HFF-Myc (cell line): ENCODE measurements around the gene CD2BP2.
"Not testable (repeated sequence)": the region's sequence is repeated elsewhere in the genome, so short reads cannot be mapped to it uniquely, and the experiment has no call there.

Source experiments
- DNase-seq: peaks from one replicate; pipeline ENCODE4 v3.0.0-alpha.2; 2011; ENCODE audit warnings: low read depth; ENCODE audit errors: extremely low read depth
- H3K4me3 ChIP-seq: replicated peaks from 2 replicates; pipeline ENCODE4 v1.5.1; 2011; ENCODE audit warnings: low read depth, mild to moderate bottlenecking, control low read depth, low read length
- TF ChIP-seq, protein P1 (sequence below): IDR thresholded peaks from 2 replicates; pipeline ENCODE4 v1.5.1; 2012; ENCODE audit warnings: mild to moderate bottlenecking, low read depth, low read length, control low read depth; ENCODE audit errors: missing control alignments

The CD2BP2 gene

GRCh38 chr16:30340621-30341020 lies 14.5 kb downstream of the CD2BP2 start:
- DNase-seq: no peak
- TF ChIP-seq, protein P1, sequence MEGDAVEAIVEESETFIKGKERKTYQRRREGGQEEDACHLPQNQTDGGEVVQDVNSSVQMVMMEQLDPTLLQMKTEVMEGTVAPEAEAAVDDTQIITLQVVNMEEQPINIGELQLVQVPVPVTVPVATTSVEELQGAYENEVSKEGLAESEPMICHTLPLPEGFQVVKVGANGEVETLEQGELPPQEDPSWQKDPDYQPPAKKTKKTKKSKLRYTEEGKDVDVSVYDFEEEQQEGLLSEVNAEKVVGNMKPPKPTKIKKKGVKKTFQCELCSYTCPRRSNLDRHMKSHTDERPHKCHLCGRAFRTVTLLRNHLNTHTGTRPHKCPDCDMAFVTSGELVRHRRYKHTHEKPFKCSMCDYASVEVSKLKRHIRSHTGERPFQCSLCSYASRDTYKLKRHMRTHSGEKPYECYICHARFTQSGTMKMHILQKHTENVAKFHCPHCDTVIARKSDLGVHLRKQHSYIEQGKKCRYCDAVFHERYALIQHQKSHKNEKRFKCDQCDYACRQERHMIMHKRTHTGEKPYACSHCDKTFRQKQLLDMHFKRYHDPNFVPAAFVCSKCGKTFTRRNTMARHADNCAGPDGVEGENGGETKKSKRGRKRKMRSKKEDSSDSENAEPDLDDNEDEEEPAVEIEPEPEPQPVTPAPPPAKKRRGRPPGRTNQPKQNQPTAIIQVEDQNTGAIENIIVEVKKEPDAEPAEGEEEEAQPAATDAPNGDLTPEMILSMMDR: no peak
- H3K4me3 ChIP-seq: no peak overlapping the region

DNA sequence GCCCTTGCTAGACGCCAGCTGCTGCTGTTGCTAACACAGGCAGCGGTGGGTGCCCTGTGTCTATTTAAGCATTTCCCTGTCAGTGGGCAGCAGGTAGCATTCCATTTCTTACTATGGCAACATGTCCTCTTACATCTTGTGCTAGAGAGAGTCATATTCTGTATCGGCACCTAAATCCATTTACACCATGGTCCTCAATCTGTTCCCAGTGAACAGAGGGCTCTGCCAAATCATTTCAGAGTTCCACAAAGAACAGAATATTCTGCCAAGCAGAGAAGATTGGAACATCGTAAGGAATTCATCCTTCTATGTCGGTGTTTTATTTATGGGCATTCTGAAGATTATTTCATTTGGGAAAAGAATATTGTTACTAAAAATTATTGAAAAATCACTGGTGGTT lies 16.4 kb downstream of the CD2BP2 start:
- not testable (repeated sequence) for DNase-seq

DNA sequence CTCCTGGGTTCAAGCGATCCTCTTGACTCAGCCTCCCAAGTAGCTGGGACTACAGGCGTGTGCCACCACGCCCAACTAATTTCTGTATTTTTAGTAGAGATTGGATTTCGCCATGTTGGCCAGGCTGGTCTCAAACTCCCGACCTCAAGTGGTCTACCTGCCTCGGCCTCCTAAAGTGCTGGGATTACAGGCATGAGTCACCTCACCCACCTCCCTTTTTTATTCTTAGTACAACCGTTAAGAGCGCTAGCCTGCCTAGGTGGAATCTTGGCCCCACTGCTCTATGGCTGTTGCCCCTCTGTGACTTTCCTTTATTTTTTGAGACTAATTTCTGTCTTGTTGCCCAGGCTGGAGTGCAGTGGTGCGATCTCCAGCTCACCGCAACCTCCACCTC lies 17.1 kb downstream of the CD2BP2 start:
- DNase-seq, H3K4me3 ChIP-seq: not testable (repeated sequence)

More for the DNA sequence above, 16.4 kb downstream of the CD2BP2 start:
- H3K4me3 ChIP-seq: not testable (repeated sequence)

- peak overlapping the region; percentile 61 for H3K4me3 ChIP-seq
- DNase-seq: no peak
- TF ChIP-seq, protein P1: no peak
Measured at GRCh38 chr16:30335598-30336474, 19.3 kb downstream of the CD2BP2 start.

GRCh38 chr16:30335028-30335597 lies 20.0 kb downstream of the CD2BP2 start:
- not testable (repeated sequence) for DNase-seq
- peak overlapping the region; percentile 61 for H3K4me3 ChIP-seq

DNA sequence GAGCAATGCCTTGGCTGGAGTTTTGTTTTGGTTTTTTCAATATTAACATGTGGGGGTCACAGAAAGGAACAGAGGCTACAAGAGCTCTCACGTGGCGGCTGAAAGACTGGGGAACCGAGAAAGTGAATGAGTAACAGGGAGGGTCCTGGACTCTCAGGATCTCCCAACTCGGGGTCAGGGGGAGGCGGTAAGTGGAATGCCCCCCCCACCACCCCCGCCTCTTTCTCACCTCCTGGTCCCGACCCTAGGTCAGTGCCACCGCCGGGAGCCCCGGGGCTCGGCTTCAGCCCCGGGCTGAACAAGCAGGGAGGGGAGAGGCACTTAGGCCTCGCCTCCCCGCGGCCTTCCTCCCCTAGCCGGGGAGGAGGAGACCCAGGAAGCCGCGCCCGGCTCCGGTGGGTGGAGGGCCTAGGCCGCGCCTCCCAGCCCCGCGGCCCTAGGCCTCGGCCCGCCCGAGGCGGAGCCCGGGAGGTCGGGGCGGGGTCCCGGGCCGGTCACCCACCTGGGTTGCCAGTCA lies 20.6 kb downstream of the CD2BP2 start:
- peak overlapping the region; percentile 61 for H3K4me3 ChIP-seq
- DNase-seq: not testable (repeated sequence)

DNA sequence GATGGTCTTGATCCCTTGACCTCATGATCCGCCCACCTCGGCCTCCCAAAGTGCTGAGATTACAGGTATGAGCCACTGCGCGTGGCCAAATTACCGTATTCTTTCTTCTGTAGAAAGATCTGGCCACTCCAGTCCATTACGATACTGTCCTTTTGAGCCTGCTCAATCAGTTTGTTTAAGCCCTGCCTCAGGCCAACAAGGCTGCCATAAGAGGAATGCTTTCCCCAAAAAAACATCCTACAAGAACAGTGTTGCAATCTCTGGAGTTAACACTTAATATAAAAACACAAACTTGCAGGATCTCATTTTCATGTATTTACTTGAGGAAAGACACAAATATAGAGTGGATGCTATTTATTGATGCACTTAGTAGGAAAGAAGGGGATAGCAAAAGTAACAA lies 30.9 kb downstream of the CD2BP2 start:
- not testable (repeated sequence) for DNase-seq, H3K4me3 ChIP-seq

- not testable (repeated sequence) for H3K4me3 ChIP-seq, DNase-seq
Measured at GRCh38 chr16:30318647-30319046, 36.5 kb downstream of the CD2BP2 start.

- not testable (repeated sequence) for H3K4me3 ChIP-seq, DNase-seq
Measured at GRCh38 chr16:30310937-30311336, 44.2 kb downstream of the CD2BP2 start.

DNA sequence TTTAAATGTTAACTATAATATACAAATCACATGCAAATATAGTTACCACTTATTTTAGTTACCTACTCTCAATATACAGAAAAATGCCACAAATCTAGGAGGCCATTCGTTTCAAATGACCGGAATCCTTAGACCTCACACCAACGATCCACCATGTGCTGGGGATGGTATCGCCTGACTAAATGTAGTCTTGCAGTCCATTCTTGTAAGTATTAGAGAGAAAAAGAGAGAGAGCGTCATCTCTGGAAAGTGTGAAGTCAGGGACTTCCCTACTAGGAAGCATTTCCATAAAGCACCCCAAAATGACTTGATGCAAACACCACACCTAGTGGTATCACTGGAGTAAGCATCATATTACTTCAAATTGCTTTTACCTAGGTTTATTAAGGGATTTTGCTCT lies 45.9 kb downstream of the CD2BP2 start:
- not testable (repeated sequence) for DNase-seq, H3K4me3 ChIP-seq
